Retinal pigment epithelial cell (primary cell): ENCODE measurements around the gene MEIS1.

Experiments
- DNase-seq: peaks from one replicate; pipeline ENCODE4 v3.0.0-alpha.2; 2010; ENCODE audit warnings: low read depth
- H3K4me3 ChIP-seq: 2 replicates; pipeline ENCODE4 v1.5.1; 2011; ENCODE audit warnings: mild to moderate bottlenecking, low read length, control low read depth, moderate library complexity
- CTCF ChIP-seq: conservative IDR thresholded peaks from 2 replicates; pipeline ENCODE4 v1.5.1; 2011; ENCODE audit warnings: low read depth, low read length, control low read depth, inconsistent platforms

Gene MEIS1

GRCh38 chr2:66607152-66607551 is 172.2 kb downstream of the MEIS1 start:
- no peak for DNase-seq
- no peak for TF ChIP-seq CTCF
- no peak overlapping the region for H3K4me3 ChIP-seq
